ENCODE results near the gene CCNA2. TPM values are rescaled to one million over a fixed set of nuclear protein-coding genes. Genes with fewer than 3 reads are reported as not detected.

The CCNA2 gene
- total RNA-seq, 2 experiments from 2014 or later = 131 to 132 TPM

GRCh38 chr4:121824950-121825349, 1.3 kb upstream of the CCNA2 start:
- H3K4me3 Mint-ChIP-seq = no peak overlapping the region
- ChIA-PET POLR2A (interaction anchor here (1.0 to 2.0 kb wide), 4 partner anchors 14 to 45 kb away, joined by 3 to 23 read pairs (median 8); partner anchors contain the start of genes BBS7 and EXOSC9), CTCF (no interaction called here)
- H3K27me3 Mint-ChIP-seq (ENCODE audit: low read depth) = no peaks in the 10 kb centered on the region
- H3K4me1 Mint-ChIP-seq (ENCODE audit: low read depth) = peaks cover 23% of the 10 kb centered on the region
- H3K36me3 Mint-ChIP-seq (ENCODE audit: low read depth) = peaks cover 34% of the 10 kb centered on the region
- DNase-seq = no peak
- no peak overlapping the region for H3K27ac Mint-ChIP-seq
- H3K9me3 Mint-ChIP-seq (ENCODE audit: insufficient read depth) = no peaks in the 10 kb centered on the region
- ATAC-seq = no peak

DNA sequence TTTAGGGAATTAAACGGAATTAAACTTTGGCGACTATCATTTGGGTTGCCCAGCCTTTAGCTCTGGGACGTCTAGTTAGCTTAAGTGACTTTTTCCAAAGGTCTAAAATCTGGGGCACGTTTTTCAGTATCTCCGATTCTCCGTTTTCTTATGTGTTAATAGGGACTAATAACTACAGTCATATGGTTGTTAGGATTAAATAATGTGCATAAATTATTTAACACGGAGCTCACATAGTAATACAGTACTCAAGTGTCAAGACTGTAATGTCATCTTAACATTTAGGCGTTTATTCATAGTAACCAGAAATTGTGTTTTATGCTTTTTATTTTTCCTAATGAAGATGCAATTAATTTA, 466 bp upstream of the CCNA2 start:
- Mint-ChIP-seq H3K36me3 (ENCODE audit: low read depth) (peaks cover 40% of the 10 kb centered on the region), H3K27me3 (ENCODE audit: low read depth) (no peaks in the 10 kb centered on the region), H3K9me3 (ENCODE audit: insufficient read depth) (no peaks in the 10 kb centered on the region), H3K4me3 (peak overlapping the region; percentile 97), H3K4me1 (ENCODE audit: low read depth) (peaks cover 29% of the 10 kb centered on the region), H3K27ac (peak overlapping the region; percentile 98)
- DNase-seq (no peak), ATAC-seq (no peak)
- POLR2A ChIA-PET = interaction anchor here (0.7 to 2.0 kb wide), 7 partner anchors 8 to 128 kb away, joined by 3 to 23 read pairs (median 3); partner anchors contain the start of genes ANXA5, BBS7 and EXOSC9
- CTCF ChIA-PET = interaction anchor here (1.0 to 1.1 kb wide), 2 partner anchors 12 to 23 kb away, joined by 3 read pairs; partner anchors contain the start of gene EXOSC9

DNA sequence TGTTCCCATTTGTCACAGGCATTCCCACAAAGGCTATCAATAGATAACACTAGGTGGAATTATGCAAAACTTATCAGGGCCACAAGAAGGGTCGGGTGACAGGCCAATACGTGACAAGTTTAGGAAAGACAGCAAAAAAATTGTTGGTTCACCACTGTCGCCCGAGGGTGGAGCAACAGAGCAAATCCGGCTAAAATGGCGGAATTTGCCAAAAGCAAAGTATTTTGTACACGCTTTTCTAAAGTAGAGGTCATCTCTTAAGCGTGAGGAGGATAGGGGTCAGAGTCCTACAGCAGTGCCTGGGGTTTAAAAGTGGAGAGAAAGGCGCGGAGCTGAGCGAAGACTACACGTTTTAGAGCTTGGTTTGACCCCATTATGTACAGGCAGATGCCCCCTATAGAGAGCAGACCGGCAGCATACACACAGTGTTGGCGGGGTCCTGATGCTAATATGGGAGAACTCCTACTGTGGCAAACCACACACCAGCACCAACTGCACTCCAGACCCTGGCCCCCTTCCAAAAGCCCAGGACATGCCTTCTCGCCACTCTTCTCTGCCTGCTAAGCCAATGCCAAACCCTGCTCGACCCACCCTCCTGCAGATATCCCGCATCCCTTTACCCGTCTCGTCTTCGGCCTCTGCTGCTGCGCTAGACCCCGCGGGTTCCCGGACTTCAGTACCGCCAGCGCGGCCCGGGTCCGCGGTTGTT, 733 bp downstream of the CCNA2 start:
- peak; percentile 43 for ATAC-seq
- H3K27ac Mint-ChIP-seq = peak overlapping the region; percentile 98
- no peaks in the 10 kb centered on the region for H3K9me3 Mint-ChIP-seq (ENCODE audit: insufficient read depth)
- peaks cover 52% of the 10 kb centered on the region for H3K36me3 Mint-ChIP-seq (ENCODE audit: low read depth)
- POLR2A ChIA-PET = interaction anchor here (1.0 to 1.8 kb wide), 7 partner anchors 9 to 34 kb away, joined by 3 to 10 read pairs (median 3); partner anchors contain the start of gene EXOSC9
- no peaks in the 10 kb centered on the region for H3K27me3 Mint-ChIP-seq (ENCODE audit: low read depth)
- H3K4me3 Mint-ChIP-seq = peak overlapping the region; percentile 97
- H3K4me1 Mint-ChIP-seq (ENCODE audit: low read depth) = peaks cover 41% of the 10 kb centered on the region
- peak; percentile 74 for DNase-seq
- CTCF ChIA-PET = interaction anchor here (0.8 to 1.1 kb wide), 3 partner anchors 11 to 756 kb away, joined by 3 read pairs; no protein-coding TSS in a partner anchor

- CTCF ChIA-PET = interaction anchor here (0.8 to 1.1 kb wide), 3 partner anchors 10 to 756 kb away, joined by 3 read pairs; no protein-coding TSS in a partner anchor
- H3K4me1 Mint-ChIP-seq (ENCODE audit: low read depth) = peaks cover 46% of the 10 kb centered on the region
- H3K27me3 Mint-ChIP-seq (ENCODE audit: low read depth) = no peaks in the 10 kb centered on the region
- POLR2A ChIA-PET = interaction anchor here (1.2 to 1.8 kb wide), 2 partner anchors 8 to 20 kb away, joined by 4 to 6 read pairs; partner anchors contain the start of gene EXOSC9
- peak overlapping the region; percentile 98 for H3K27ac Mint-ChIP-seq
- H3K4me3 Mint-ChIP-seq = peak overlapping the region; percentile 97
- ATAC-seq = no peak
- no peak for DNase-seq
- H3K9me3 Mint-ChIP-seq (ENCODE audit: insufficient read depth) = no peaks in the 10 kb centered on the region
- peaks cover 58% of the 10 kb centered on the region for H3K36me3 Mint-ChIP-seq (ENCODE audit: low read depth)
These were observed 1.6 kb downstream of the CCNA2 start for GRCh38 chr4:121822047-121822446.

DNA sequence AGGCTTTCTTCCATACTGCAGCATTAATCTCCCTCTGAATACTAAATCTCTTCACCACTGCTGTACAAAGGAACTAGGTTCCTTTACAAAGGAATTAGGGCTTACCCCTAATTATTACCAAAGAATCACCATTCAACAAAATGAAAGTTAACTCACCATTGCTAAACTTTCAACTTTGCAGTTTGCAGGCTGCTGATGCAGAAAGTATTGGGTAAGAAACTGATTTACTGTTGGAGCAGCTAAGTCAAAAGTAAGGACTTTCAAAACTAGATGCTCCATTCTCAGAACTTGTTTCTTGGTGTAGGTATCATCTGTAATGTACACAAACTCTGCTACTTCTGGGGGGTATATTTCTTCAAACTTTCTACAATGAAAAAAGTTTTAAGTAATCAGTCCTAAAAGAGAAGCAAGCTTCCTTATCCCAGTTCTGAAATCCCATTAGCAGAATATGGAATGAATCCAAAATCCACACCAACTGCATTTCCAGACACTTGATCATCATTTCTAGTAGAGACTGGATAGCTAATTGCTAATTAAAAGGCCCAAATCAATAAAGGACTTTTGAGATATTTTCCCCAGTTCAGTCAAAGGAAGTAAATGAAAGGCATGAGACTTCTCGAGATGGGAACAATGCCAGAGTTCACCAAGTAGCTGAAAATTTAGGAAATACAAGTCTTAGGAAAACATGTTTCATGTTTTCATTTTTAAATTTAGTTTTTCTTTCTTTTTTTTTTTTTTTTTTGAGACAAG, 4.3 kb downstream of the CCNA2 start:
- no peaks in the 10 kb centered on the region for H3K9me3 Mint-ChIP-seq (ENCODE audit: insufficient read depth)
- no peaks in the 10 kb centered on the region for H3K27me3 Mint-ChIP-seq (ENCODE audit: low read depth)
- peaks cover 57% of the 10 kb centered on the region for H3K4me1 Mint-ChIP-seq (ENCODE audit: low read depth)
- no peak overlapping the region for H3K4me3 Mint-ChIP-seq
- CTCF ChIA-PET = no interaction called here
- POLR2A ChIA-PET = interaction anchor here (0.7 to 1.0 kb wide), 2 partner anchors 18 to 123 kb away, joined by 3 to 4 read pairs; partner anchors contain the start of genes ANXA5 and EXOSC9
- peaks cover 68% of the 10 kb centered on the region for H3K36me3 Mint-ChIP-seq (ENCODE audit: low read depth)
- DNase-seq (no peak), ATAC-seq (no peak)
- peak overlapping the region; percentile 50 for H3K27ac Mint-ChIP-seq

DNA sequence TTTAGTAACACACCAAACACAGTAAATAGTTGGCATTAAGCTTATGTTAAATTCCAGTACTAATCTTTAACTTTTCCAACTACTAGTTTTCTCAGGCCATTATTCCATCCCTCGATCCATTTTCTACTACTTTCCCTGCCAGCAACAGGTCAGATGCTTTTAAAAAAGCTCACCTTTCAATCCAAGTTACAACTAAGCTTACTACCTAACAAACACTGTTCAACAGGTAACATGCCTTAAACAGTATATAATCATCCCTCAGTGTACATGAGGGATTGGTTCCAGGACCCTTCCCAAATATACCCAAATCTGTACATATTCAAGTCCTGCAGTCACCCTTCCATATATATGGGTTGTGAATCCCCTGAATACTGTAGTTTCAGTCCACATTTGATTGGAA, 5.5 kb downstream of the CCNA2 start:
- Mint-ChIP-seq H3K36me3 (ENCODE audit: low read depth) (peaks cover 70% of the 10 kb centered on the region), H3K9me3 (ENCODE audit: insufficient read depth) (no peaks in the 10 kb centered on the region), H3K4me1 (ENCODE audit: low read depth) (peaks cover 55% of the 10 kb centered on the region), H3K4me3 (no peak overlapping the region), H3K27me3 (ENCODE audit: low read depth) (no peaks in the 10 kb centered on the region), H3K27ac (peak overlapping the region; percentile 40)
- no peak for DNase-seq
- no peak for ATAC-seq
- CTCF ChIA-PET = no interaction called here
- POLR2A ChIA-PET = interaction anchor here (1.0 kb wide), 1 partner anchor 12 kb away, joined by 3 read pairs; no protein-coding TSS in a partner anchor

GRCh38 chr4:121817701-121818100, 6.0 kb downstream of the CCNA2 start:
- ATAC-seq = no peak

GRCh38 chr4:121817006-121817405, 6.7 kb downstream of the CCNA2 start:
- Mint-ChIP-seq H3K4me1 (ENCODE audit: low read depth) (peaks cover 55% of the 10 kb centered on the region), H3K27me3 (ENCODE audit: low read depth) (no peaks in the 10 kb centered on the region), H3K4me3 (no peak overlapping the region), H3K27ac (no peak overlapping the region), H3K36me3 (ENCODE audit: low read depth) (peaks cover 66% of the 10 kb centered on the region), H3K9me3 (ENCODE audit: insufficient read depth) (no peaks in the 10 kb centered on the region)
- ChIA-PET POLR2A (interaction anchor here (0.6 to 1.1 kb wide), 2 partner anchors 7 to 610 kb away, joined by 3 read pairs; no protein-coding TSS in a partner anchor), CTCF (no interaction called here)
- no peak for ATAC-seq
- no peak for DNase-seq

More at GRCh38 chr4:121817701-121818100, 6.0 kb downstream of the CCNA2 start:
- H3K4me3 Mint-ChIP-seq = no peak overlapping the region
- DNase-seq = no peak
- H3K27me3 Mint-ChIP-seq (ENCODE audit: low read depth) = no peaks in the 10 kb centered on the region
- peaks cover 55% of the 10 kb centered on the region for H3K4me1 Mint-ChIP-seq (ENCODE audit: low read depth)
- H3K9me3 Mint-ChIP-seq (ENCODE audit: insufficient read depth) = no peaks in the 10 kb centered on the region
- H3K36me3 Mint-ChIP-seq (ENCODE audit: low read depth) = peaks cover 69% of the 10 kb centered on the region
- ChIA-PET CTCF (no interaction called here), POLR2A (interaction anchor here (1.0 kb wide), 1 partner anchor 12 kb away, joined by 3 read pairs; no protein-coding TSS in a partner anchor)
- H3K27ac Mint-ChIP-seq = peak overlapping the region; percentile 4

- H3K9me3 Mint-ChIP-seq (ENCODE audit: insufficient read depth) = no peaks in the 10 kb centered on the region
- DNase-seq (no peak), ATAC-seq (no peak)
- H3K27ac Mint-ChIP-seq = no peak overlapping the region
- no peak overlapping the region for H3K4me3 Mint-ChIP-seq
- peaks cover 67% of the 10 kb centered on the region for H3K36me3 Mint-ChIP-seq (ENCODE audit: low read depth)
- no peaks in the 10 kb centered on the region for H3K27me3 Mint-ChIP-seq (ENCODE audit: low read depth)
- POLR2A ChIA-PET = interaction anchor here (0.7 to 2.0 kb wide), 3 partner anchors 8 to 14 kb away, joined by 3 to 8 read pairs (median 6); partner anchors contain the start of genes CCNA2 and EXOSC9
- peaks cover 56% of the 10 kb centered on the region for H3K4me1 Mint-ChIP-seq (ENCODE audit: low read depth)
- CTCF ChIA-PET = no interaction called here
These were observed 8.9 kb downstream of the CCNA2 start for GRCh38 chr4:121814756-121815155.

- no peak for DNase-seq
- Mint-ChIP-seq H3K36me3 (ENCODE audit: low read depth) (peaks cover 53% of the 10 kb centered on the region), H3K27ac (peak overlapping the region; percentile 71), H3K9me3 (ENCODE audit: insufficient read depth) (no peaks in the 10 kb centered on the region), H3K4me1 (ENCODE audit: low read depth) (peaks cover 29% of the 10 kb centered on the region), H3K27me3 (ENCODE audit: low read depth) (no peaks in the 10 kb centered on the region), H3K4me3 (no peak overlapping the region)
- CTCF ChIA-PET = interaction anchor here (1.6 kb wide), 1 partner anchor 9 kb away, joined by 5 read pairs; no protein-coding TSS in a partner anchor
- peak; percentile 76 for ATAC-seq
- POLR2A ChIA-PET = interaction anchor here (0.8 to 2.3 kb wide), 3 partner anchors 10 to 13 kb away, joined by 3 to 8 read pairs (median 5); partner anchors contain the start of gene EXOSC9
These were observed 12.6 kb downstream of the CCNA2 start for GRCh38 chr4:121811122-121811521.

DNA sequence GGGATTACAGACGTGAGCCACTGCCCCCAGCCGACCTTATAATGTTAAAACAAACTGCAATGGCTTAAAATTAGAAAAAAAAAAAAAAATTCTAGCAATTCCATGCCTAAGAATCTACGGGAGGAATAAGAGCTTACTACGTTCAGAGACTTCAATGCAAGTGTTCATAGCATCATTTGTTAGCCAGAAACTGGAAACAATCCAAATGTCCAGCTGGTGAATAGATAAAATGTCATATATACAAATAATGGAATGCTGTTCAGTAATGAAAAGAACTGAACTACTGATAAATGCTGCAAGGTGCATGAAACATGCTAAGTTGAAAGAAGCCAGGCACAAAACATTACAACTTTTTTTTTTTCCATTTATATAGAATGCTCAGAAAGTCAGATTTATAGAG, 17.3 kb downstream of the CCNA2 start:
- ChIA-PET POLR2A (interaction anchor here (1.2 to 1.4 kb wide), 2 partner anchors 11 to 17 kb away, joined by 3 read pairs; no protein-coding TSS in a partner anchor), CTCF (no interaction called here)
- Mint-ChIP-seq H3K27ac (no peak overlapping the region), H3K36me3 (ENCODE audit: low read depth) (peaks cover 60% of the 10 kb centered on the region), H3K4me3 (no peak overlapping the region), H3K4me1 (ENCODE audit: low read depth) (peaks cover 36% of the 10 kb centered on the region), H3K9me3 (ENCODE audit: insufficient read depth) (no peaks in the 10 kb centered on the region), H3K27me3 (ENCODE audit: low read depth) (no peaks in the 10 kb centered on the region)
- ATAC-seq (no peak), DNase-seq (no peak)
